HG03432 (cell line): ENCODE measurements around the gene ANKRD63.

Experiments
- ATAC-seq: cut with Tn5 transposase; IDR thresholded peaks from one replicate; pipeline ENCODE4 v1.9.1; 2021; ENCODE audit warnings: mild to moderate bottlenecking, moderate library complexity; ENCODE audit not compliant: unreplicated experiment

ANKRD63 gene

DNA sequence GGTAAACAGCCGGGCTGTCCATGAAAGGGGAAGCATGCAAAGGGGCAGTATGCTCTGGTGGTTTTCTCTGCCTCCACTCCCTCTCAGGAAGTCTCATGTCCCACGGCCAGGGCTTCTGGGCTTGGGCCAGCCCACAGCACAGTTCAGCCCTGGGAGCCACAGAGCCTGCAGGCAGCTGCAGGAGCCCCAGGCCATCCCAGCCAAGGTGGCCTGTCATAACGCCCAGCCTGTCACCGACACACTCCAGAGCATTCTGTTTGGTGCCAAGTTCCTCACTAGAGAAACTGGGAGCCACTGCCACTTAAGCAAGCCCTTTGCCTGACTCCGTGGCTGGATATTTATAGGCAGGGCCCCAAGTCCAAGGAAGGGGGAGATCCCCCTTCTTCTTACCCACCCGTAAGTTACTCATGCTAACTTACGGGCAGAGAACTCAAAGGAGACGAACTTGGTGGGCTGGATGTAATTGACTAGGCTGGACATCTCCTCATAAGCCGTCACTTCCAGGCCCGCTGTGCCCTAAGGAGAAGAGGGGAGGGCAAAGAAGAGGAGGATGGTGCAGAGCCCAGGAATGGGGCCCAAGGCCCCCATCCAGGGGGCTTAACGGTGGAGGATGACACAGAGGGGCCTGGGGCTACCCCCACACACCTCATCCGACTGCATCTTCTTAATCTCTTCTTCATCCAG, 13.2 kb upstream of the ANKRD63 start:
- no peak for ATAC-seq

DNA sequence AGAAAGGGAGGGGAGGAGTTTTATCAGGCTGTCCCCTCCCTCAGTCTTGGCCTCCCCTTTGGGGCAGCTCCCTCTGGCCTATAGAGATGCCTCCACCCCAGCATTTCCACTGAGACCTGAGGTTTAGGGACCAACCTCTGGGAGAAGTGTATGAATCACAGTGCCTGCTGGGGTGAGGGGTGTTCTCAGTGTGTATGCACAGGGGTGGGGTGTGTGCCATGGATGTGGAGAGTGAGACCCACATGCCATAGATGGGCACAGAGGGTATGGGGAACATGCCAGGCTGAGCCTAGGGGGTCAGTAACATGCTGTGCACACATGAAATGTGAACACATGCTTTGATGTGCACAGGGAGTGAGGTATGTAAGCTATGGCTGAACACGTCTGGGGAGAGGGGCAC, 12.4 kb upstream of the ANKRD63 start:
- no peak for ATAC-seq

DNA sequence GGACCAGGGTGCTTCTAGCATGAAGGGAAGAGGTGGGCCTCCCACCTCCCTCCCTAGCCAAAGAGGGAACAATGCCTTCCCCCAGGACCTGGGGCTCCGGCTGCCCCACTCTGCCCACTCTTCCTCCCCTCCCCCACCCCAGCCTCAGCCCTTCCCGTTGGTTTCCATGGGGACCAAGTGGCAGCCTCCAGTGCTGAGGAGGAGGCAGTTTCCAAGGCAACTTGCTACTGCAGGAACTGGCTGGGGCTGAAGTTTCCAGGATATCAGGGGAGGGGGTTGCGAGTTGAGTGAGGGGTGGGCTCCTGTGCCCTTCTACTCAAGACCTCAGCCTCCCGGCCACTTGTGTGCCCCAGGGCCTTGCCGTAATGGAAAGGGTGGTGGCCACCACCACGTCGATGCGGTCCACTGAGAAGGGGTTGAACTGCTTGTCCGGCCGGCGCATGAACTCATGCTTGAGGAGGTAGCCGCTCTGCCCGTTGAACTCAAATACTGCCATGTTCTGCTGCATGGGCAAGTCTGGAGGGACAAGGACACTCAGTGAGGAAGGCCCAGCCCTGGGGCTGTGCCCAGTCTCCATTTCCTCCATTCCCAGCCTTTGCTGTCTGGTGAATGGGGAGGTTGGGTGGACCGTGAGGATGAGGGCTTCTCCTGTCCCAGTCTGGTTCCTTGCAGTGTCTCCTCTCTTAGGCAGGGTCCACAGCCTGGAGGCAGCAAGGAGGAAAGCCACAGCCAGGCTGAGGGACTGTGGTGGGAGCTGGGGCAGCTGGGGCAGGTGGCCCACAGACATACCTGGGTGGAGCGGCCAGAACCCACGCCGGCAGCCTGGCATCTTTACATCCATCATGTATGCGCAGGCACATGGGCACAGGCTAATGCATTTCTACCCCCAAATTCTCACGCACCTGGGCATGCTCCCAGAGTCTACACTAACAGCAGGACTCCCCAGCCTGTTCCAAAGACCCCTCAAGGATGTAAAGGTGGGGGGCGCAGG, 11.3 kb upstream of the ANKRD63 start:
- ATAC-seq: no peak

DNA sequence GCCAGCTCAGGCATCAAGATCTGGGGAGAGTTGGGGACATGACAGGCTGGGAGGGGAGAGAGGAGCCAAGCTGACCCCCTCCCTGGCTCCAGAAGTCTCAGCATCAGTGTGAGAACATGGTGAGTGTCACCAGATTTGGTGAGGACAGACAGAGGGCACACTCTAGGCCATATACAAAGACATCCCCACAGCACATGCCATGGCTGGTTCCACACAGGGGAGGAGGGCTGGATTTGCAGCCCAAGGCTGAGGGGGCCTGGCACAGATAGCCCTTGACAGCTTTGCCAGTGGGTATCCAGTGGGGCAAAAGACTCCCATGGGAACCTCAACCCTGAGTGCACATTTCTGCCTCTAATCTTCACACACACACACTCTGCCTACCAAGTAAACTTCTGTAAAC, 10.1 kb upstream of the ANKRD63 start:
- no peak for ATAC-seq

DNA sequence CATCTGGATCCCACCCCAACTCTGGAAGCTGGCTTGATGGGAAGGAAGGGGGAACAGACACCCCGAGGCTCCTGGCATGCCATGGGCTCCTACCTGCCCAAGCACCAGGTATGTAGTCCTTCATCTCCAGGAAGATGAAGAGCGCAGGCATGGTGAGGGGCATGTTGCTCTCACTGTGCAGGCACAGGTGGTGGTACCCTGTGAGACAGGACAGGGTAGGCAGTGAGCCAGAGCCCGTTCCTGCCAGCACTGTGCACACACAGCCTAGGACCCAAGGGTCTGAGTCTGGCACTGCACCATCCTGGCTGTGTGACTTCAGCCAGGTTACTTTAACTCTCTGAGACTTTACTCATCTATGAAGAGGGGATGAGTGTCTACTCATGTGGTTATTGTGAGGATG, 9.4 kb upstream of the ANKRD63 start:
- ATAC-seq: no peak

DNA sequence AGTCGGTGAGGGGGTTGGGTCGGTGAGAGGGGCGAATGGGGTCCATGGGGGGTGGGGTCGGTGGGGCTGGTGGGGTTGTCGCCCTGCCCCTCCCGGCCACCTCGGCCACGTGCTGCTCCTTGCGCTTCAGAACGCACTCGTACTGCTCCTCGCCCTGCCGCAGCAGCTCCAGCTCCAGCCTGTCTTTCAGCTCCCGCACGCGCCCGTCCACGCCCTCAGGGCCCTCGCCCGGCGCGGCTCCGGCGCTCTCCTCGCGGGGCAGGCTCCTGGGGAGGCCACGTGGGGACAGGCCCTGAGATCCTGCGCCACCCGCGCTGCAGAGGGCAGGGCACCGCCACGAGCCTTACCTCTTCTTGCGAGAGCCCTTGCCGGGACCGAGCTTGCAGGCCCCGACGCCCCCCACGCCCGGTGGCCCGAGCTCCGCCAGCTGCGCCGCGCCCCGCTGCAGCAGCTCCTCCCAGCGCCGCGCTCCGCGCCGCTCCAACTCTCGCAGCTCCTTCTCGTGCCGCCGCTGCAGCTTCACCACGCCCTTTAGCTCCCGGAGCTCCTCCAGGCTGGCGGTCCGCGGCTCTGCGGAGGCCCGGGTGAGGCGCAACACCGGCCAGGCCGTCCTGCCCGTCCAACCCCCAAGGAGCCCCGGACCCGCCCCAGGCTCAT, 8.2 kb upstream of the ANKRD63 start:
- no peak for ATAC-seq

DNA sequence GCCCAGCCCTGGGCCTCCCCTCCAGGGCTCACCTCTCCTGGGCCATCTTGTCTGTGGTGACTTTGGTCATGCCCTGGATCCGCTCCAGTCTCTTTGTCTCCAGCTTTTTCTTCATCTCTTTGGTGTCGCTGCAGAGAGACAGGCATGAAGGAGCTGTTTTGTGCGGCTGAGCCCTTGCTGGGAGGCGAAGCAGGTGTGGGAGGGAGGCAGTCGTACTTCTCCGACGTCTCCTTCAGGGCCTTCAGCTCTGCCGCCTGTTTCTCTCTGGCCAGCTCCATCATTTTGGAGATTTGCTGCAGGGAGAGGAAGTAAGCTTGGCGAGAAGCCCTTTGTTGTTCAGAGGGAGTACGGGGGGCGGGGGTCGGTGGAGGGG, 7.7 kb upstream of the ANKRD63 start:
- ATAC-seq: no peak

DNA sequence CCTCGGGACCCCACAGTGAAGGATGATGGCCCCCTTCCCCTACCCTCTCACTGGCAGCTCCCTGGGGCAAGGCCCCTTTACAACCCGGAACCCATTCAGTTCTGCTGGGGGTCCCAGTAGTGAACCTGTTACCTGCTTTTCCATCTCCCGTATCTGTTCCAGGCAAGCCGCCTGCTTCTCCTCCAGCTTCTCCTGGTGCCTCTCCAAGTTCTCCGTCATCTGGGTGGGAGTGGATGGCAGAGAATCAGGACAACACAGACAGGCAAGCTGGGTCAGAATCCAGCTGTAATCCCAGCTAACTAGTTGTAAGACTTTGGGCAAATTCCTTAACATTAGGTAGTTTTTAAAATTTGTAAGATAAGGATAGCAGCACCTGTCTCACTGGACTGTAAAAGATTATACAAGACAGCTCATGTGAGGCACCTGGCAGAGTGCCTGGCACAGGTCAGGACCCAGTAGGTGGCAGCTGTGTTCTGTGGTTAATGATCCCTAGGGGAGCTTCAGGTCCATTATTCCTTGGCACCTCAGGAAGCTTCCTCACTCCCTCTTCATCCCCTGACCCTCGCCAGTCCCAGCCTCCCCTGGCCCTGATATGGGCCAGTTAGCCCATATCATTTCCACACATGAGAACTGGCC, 6.4 kb upstream of the ANKRD63 start:
- no peak for ATAC-seq

DNA sequence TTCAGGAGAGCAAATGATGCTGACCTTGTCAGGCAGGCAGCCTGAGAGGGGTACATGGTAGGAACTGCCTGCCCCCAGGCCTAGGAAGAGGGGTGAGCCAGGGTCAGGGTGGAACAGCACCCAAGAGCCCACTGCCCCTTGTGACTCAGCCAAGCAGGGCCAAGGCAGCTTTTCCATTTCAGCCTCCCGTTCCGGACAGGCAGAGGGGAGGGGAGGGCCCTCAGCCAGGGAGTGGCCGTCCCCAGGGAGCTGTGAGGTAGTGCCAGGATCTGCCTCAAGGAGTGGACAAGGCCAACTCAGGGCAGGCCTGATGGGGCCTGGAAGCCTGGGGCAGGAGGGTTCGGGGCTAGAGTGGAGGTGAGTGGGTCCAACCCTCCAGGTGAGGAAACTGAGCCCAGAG, 5.1 kb upstream of the ANKRD63 start:
- ATAC-seq: no peak

DNA sequence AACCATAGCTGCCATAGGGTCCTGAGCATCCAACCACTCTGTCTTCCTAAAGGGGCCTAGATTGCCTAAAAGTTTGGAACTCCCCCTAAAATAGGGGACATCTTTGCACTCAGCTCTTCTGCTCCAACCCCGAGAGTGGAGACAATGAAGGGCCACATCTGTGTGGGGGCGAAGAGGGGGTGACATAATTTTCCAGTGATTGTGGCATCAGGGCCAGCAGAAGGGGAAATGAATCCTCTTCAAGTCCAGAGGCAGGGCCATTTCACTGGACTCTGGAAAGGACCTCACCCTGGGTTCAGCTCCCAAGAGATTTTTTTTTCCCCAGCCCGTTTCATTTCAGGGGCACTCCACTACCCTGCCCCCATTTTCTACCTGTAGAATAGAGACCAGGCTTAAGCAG, 4.6 kb upstream of the ANKRD63 start:
- no peak for ATAC-seq

DNA sequence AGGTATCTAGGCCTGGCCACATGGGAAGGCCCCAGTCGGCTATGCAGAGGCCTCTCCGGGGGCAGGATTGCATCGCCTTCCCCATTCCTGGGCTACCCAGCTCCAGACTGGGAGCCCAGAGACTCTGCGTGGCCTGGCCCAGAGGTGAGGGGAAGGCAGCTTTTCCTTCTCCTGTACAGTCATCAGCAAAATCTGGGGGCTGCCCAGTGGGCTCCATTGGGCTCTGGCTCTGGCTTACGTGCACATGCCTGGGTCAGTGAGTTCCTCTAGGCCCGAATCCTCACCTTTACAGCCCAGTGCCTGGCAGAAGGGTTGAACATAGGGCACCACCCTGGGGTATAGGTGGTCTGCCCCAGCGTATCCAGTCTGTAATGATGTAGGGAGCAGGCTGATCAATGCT, 3.9 kb upstream of the ANKRD63 start:
- no peak for ATAC-seq

DNA sequence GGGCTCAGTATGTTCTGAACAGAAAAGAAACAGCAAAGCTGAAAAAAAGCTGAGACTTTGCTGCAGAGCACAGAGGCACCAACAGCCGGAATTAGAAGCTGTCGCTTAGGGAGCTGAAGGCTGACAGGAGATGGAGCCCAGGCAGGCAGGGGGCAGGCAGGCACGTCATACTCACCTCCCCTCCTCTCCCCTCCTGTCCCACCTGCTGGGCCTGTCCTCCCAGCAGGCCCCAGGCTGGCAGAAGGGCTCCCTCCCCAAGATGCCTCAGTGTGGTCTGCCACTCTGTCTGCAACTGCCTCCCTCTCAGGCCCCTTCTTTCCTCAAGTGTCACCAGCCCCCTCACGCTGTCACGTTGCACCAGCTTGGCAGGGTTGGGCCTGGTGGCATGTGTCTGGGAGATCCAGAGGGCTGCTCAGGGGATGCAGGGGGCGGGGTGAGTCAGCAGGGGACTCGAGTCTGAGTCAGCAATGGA, 3.2 kb upstream of the ANKRD63 start:
- no peak for ATAC-seq

DNA sequence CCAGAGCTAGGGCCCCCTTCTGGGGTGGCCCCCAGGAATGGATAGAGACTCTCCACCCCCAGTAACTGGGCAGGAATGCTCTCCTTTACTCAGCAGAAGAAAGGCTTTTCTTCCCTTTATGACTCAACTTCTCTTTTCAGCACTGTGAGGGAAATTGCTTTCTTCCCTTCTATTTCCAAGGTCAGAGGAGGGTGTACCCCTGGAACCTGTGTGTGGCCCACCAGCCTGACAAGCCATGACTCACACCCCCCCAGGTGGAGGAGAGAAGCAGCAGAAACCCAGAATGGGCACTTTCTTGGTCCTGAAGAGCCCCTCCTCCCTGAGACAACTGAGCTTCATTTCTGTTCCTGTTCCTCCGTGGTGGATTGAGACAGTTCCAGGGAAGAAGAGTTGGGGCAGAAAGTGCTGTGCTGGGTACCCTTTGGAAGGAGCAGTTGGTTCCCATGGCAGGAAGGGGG, 2.7 kb upstream of the ANKRD63 start:
- no peak for ATAC-seq

DNA sequence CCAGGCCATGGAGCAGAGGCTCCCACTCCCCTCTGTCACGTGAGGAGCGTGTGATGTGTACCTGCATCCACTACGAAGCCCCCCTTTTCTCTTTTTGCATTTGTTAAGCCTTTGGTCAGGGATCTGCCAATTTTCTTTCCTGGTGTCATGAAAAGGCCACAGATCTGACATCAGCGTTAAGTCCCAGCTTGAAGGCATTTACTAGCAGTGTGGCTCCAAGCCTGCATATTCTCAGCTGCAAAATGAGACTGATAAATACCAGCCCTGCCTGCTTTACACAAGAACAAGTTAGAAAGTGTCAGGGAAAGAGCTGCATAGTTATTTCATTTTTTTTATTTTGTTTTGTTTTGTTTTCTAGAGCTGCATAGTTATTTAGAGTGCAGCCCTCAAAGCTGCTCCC, 2.3 kb upstream of the ANKRD63 start:
- no peak for ATAC-seq

DNA sequence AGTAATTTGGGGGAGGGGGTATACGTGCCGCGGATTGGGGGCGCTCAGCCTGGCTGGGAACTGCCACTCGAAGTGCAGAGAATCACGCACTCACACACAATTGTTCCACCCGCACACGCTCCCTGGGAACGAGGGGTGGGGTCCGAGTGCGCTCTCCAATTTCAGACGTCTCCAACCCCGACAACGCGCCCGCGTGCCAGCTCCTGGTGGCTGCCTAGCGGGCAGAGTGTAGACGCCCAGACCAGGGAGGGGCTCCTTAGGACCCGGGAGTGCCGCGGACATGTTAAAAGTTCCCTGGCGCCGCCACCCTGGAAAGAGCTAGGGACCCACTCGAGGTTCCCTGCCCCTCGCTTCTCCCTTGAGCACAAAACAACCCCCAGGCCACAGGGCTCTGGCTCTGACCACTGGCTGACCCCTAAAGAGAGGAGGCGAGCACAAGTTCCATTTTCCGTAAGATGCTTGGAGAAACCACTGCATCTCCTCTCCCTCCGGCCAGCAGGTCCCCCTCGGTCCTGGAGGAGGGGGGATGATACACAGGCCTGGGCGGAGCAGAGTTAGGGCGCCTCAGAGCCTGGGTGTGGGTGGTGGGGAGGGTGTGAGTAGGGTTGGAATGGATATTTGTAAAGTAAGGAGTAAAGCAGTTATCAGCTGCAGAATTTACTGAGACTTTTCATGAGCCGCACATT, 894 bp upstream of the ANKRD63 start:
- ATAC-seq: no peak

DNA sequence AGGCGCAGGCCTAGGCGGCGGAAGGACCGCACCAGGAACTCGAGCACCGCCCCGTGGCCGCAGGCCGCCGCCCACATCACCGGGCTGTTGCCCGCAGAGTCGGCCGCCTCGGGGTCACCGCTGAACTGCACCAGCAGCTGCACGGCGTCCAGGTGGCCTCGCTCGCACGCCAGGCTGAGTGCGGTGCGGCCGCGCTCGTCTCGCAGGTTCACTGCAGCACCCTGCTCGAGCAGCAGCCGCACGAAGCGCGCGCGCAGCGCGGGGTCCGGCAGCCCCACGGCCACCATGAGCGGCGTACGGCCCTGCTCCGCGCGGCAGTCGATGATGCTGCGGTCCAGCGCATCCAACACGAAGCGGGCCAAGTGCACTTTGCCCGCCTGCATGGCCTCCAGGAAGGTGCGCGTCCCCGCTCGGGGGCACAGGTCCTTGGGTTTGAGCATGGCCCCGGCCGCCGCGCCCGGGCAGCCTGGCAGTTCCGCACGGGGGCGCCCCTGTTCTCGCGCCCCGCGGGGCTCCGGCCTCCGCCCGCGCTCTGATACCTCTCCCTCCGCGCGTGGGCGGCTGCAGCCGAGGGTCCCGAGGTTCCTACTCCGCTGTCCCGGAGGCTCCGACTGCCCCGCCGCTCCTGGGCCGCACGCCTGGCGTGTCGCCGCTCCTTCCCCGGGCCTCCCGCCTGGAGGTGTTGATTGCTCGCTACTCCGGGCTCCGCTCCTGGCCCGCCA, 556 bp downstream of the ANKRD63 start:
- peak; percentile 53 for ATAC-seq

DNA sequence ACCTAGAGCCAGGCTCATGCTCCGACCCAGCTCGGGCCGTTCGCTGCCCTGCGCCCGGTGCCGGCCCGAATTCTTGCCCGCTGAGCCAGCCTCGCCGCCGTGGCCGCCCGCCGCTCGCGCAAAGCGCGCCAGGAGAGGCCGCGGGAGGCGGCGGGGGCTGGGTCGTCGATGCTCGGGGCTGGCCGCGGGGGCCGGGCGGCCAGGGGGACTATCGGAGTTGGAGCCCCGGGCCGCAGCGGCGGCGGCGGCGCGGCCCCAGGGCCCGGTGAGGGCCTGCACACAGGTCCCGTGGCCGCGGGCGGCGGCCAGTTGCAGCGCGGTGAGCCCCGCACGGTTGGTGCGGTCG, 1.1 kb downstream of the ANKRD63 start:
- no peak for ATAC-seq

DNA sequence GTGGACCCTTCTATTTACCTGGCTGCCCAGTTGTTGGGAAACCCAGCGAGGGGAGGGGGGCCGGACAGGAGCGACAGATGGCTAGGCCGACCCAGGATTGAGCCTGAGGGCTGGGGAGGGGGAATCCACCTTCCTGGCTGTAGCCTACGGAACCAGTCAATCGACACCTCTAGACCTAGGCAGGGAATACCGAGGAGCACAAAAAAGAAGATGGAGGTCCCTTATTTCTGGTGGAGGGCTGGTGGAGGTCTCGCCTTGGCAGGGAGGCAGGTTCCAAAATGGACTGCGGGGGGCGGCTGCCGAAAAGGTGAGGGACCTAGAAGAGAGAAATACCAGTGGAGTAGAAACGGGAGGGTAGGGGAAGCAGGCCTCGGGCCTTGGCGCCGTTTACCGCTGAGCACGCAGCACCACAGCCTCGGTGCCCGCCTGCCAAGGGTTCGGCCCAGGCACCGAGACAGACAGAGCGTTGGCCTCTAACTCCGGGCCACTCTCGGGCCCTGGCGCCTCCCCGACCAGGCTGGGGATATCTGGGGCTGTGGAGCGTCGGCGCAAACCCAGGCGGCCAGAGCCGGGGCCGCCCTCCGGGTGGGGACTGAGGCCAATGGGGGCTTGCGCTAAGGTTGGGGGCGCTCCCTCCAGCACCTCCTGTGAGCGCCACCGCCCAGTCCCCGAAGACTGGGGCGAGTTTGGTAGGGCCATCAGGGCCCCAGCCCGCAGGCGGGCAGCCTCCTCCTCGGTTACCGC, 1.6 kb downstream of the ANKRD63 start:
- no peak for ATAC-seq
